ENCODE results near the gene AFAP1L1. TPM values are rescaled to one million over a fixed set of nuclear protein-coding genes. Genes with fewer than 3 reads are reported as not detected.

Gene AFAP1L1
- 1.2 and 1.3 TPM in 2 replicates for polyA plus RNA-seq (2011; rRNA removed)
- polyA minus RNA-seq (2011; rRNA and poly(A)+ RNA removed) = 1.0 and 1.2 TPM in 2 replicates

- Histone ChIP-seq H3K27me3 (ENCODE audit: control insufficient read depth, insufficient read depth, low read length) (no peaks in the 10 kb centered on the region), H3K36me3 (ENCODE audit: control insufficient read depth, insufficient read depth, low read length) (no peaks in the 10 kb centered on the region), H3K4me3 (ENCODE audit: low read depth, low read length) (peak within 1 kb of the TSS; percentile 58)
- no peak for TF ChIP-seq CTCF (IDR thresholded peaks at IDR 0.05; ENCODE audit: insufficient read depth, low read depth, low read length)
- CTCF ChIA-PET = interaction anchor here (0.7 to 0.9 kb wide), 2 partner anchors 131 to 236 kb away, joined by 3 read pairs; partner anchors contain the start of gene ABLIM3
- POLR2A ChIA-PET = interaction anchor here (0.6 to 1.1 kb wide), 2 partner anchors 48 to 173 kb away, joined by 3 to 5 read pairs; no protein-coding TSS in a partner anchor
- no peak for DNase-seq (ENCODE audit: low read depth)
These were observed at the start of gene AFAP1L1 for GRCh38 chr5:149271716-149272563. Gene AFAP1L1 (plus strand): TSS chr5:149271859. CDS start chr5:149271969, 110 bp downstream.

- no peak for DNase-seq (ENCODE audit: low read depth)
- ChIA-PET POLR2A (interaction anchor here (0.6 to 0.7 kb wide), 3 partner anchors 11 to 1247 kb away, joined by 3 to 7 read pairs (median 3); no protein-coding TSS in a partner anchor), CTCF (interaction anchor here (0.6 to 18.3 kb wide), 7 partner anchors 10 to 265 kb away, joined by 3 to 339 read pairs (median 3); partner anchors contain the start of gene ABLIM3)
These were observed 48.4 kb upstream of the AFAP1L1 start for GRCh38 chr5:149223081-149223848.

GRCh38 chr5:149224282-149224681, 47.4 kb upstream of the AFAP1L1 start:
- Histone ChIP-seq H3K36me3 (ENCODE audit: control insufficient read depth, insufficient read depth, low read length) (no peaks in the 10 kb centered on the region), H3K4me3 (ENCODE audit: low read depth, low read length) (no peak overlapping the region), H3K27me3 (ENCODE audit: control insufficient read depth, insufficient read depth, low read length) (no peaks in the 10 kb centered on the region)
- TF ChIP-seq CTCF (IDR thresholded peaks at IDR 0.05; ENCODE audit: insufficient read depth, low read depth, low read length) = no peak
- ChIA-PET POLR2A (no interaction called here), CTCF (interaction anchor here (0.6 to 18.3 kb wide), 2 partner anchors 26 to 87 kb away, joined by 3 to 339 read pairs; partner anchors contain the start of gene ABLIM3)
- DNase-seq (ENCODE audit: low read depth) = no peak

More at GRCh38 chr5:149223081-149223848, 48.4 kb upstream of the AFAP1L1 start:
- no peak for TF ChIP-seq CTCF (IDR thresholded peaks at IDR 0.05; ENCODE audit: insufficient read depth, low read depth, low read length)
- H3K27me3 ChIP-seq (ENCODE audit: control insufficient read depth, insufficient read depth, low read length) = no peaks in the 10 kb centered on the region
- no peak overlapping the region for H3K4me3 ChIP-seq (ENCODE audit: low read depth, low read length)
- H3K36me3 ChIP-seq (ENCODE audit: control insufficient read depth, insufficient read depth, low read length) = no peaks in the 10 kb centered on the region

GRCh38 chr5:149227168-149227826, 44.4 kb upstream of the AFAP1L1 start:
- H3K36me3 ChIP-seq (ENCODE audit: control insufficient read depth, insufficient read depth, low read length) = no peaks in the 10 kb centered on the region
- TF ChIP-seq CTCF (IDR thresholded peaks at IDR 0.05; ENCODE audit: insufficient read depth, low read depth, low read length) = no peak
- no peaks in the 10 kb centered on the region for H3K27me3 ChIP-seq (ENCODE audit: control insufficient read depth, insufficient read depth, low read length)
- ChIA-PET CTCF (interaction anchor here (0.6 to 18.3 kb wide), 9 partner anchors 9 to 112 kb away, joined by 3 to 339 read pairs (median 4); partner anchors contain the start of gene ABLIM3), POLR2A (no interaction called here)
- DNase-seq (ENCODE audit: low read depth) = peak; percentile 32
- H3K4me3 ChIP-seq (ENCODE audit: low read depth, low read length) = no peak overlapping the region
